Stimulated activated CD4-positive, alpha-beta T cell treated with anti-CD3 and anti-CD28 coated beads, Interleukin-12 subunit alpha, Interleukin-12 subunit beta, amount 100 ng/mL, for 24 hours (primary cell): ENCODE measurements around the gene MUC12.
"Not testable (repeated sequence)": the region's sequence is repeated elsewhere in the genome, so short reads cannot be mapped to it uniquely, and the experiment has no call there.

Experiments used
- DNase-seq, 2 experiments: peaks; one replicate each; pipeline ENCODE4 v3.0.0-alpha.2; 2020; ENCODE audit warnings: low read depth in 2 of 2

Gene MUC12

DNA sequence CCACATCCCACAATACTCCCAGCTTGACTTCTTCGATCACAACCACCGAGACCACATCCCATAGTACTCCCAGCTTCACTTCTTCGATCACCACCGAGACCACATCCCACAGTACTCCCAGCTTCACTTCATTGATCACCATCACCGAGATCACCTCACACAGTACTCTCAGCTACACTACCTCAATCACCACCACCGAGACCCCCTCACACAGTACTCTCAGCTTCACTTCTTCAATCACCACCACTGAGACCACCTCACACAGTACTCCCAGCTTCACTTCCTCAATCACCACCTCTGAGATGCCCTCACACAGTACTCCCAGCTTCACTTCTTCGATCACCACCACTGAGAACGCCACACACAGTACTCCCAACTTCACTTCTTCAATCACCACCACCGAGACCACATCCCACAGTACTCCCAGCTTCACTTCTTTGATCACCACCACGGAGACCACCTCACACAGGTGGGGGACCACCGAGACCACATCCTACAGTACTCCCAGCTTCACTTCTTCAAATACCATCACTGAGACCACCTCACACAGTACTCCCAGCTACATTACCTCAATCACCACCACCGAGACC, 11.4 kb upstream of the MUC12 start:
- DNase-seq: no peak

DNA sequence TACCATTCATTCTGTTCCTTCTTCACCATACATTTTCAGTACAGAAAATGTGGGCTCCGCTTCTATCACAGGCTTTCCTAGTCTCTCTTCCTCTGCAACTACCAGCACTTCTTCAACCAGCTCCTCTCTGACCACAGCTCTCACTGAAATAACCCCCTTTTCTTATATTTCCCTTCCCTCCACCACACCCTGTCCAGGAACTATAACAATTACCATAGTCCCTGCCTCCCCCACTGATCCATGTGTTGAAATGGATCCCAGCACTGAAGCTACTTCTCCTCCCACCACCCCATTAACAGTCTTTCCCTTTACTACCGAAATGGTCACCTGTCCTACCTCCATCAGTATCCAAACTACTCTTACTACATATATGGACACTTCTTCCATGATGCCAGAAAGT, 9.5 kb upstream of the MUC12 start:
- DNase-seq: no peak

DNA sequence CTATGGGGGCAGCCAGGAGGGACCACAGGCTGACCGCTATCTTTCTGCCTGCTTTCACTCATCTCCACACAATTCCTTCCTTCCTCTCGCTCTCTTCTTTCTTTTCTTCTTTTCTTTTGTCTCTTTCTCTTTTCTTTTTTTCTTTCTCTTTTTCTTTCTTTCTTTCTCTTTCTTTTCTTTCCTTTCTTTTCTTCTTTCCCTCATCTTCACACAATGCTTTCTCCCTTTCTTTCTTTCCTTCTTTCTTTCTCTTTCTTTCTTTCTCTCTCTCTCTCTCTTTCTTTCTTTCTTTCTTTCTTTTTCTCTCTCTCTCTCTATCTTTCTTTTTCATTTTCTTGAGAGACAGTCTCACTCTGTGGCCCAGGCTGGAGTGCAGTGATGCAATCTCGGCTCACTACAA, 6.8 kb upstream of the MUC12 start:
- no peak for DNase-seq

DNA sequence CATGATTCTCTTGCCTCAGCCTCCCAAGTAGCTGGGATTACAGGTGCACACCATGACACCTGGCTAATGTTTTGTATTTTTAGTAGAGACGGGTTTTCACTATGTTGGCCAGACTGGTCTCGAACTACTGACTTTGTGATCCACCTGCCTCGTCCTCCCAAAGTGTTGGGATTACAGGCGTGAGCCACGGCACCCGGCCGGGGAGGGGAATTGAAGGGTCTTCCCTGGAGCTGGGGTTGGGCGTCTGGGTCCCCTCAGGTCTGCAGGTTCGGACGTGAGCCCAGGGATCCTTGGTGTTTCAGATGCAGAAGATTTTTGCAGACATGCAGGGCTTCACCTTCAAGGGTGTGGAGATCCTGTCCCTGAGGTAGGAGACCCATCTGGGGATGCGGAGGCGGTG, 6.0 kb upstream of the MUC12 start:
- DNase-seq: no peak

DNA sequence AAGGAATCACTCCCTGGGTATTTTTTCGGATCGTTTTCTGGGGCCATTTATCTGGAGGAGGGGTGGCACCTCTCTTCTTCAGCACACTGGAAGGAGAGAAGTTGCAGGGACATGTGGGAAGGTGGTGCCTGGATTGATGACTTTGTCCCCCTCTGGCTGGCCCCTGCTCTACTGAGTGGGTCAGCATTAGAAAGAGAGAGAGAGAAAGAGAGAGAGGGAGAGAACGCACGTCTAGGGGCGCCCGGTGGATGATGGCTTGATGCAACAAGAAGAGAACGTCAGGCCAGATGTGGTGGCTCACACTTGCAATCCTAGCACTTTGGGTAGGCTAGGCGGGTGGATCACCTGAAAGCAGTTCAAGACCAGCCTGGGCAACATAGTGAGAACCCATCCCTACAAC, 5.5 kb upstream of the MUC12 start:
- no peak for DNase-seq

DNA sequence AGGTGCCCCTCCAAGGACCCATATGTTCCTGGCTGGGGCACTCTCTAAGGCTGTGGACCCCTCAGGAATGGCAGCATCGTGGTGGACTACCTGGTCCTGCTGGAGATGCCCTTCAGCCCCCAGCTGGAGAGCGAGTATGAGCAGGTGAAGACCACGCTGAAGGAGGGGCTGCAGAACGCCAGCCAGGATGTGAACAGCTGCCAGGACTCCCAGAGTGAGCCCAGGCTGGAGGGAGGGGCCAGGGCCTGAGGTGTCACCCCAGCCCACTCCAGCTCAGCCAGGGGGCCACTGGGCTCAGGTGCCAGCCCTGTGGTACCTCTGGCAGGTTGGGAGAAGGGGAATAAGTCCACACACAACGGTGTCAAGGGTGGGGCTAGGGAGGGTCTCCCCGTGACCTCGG, 4.7 kb upstream of the MUC12 start:
- no peak for DNase-seq

DNA sequence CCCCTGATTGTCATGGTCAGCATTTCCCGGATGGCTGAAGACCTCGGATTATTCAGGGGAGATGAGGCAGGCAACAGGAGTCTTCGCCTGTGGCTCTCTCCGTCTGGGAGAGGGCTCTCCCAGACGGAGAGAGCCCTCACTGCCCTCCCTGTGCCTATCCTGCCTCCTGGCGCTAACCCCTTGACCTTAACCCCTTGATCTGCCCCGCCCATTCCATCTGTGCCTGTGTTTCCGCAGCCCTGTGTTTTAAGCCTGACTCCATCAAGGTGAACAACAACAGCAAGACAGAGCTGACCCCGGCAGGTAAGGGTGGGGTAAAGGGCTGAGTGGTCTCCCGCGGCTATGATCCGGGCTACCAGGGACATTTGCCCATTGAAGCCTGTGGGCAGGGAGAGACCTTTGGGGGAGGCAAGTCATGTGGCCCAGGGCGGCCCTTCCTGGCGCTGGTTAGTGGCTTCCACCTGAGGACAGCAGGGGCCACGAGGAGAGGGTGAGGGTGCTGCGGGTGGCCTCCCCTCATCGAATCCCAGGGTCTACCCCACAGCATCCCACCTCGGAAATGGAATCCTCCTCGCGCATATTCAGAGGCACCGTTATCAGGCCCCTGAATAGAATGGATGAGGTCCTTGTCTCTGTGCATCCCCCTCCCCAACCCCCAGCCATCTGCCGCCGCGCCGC, 4.2 kb upstream of the MUC12 start:
- DNase-seq: no peak

DNA sequence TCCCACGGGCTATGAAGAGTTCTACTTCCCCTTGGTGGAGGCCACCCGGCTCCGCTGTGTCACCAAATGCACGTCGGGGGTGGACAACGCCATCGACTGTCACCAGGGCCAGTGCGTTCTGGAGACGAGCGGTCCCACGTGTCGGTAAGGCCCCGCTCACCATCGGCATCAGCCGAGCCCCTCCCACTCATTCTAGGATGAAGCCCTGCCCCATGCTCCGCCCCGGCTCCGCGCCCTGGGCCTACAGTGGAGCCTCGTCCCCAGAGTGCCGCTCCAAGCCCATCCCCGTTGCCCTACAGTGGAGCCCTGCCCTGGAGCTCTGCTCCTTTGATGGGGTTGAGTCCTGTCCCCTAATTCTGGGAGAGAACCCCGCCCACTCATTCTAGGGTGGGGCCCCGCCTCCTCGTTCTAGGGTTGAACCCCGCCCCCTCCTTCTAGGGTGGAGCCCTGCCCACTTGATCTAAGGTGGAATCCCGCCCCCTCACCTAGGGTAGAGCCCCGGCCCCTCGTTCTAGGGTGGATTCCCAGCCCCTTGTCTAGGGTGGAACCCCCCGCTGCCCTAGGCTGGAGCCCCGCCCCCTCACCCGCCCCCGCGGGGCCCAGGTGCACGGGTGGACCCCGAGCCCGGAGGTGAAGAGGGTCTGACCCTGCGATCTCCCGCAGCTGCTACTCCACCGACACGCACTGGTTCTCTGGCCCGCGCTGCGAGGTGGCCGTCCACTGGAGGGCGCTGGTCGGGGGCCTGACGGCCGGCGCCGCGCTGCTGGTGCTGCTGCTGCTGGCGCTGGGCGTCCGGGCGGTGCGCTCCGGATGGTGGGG, 3.4 kb upstream of the MUC12 start:
- peak; percentile 52 to 79 for DNase-seq

DNA sequence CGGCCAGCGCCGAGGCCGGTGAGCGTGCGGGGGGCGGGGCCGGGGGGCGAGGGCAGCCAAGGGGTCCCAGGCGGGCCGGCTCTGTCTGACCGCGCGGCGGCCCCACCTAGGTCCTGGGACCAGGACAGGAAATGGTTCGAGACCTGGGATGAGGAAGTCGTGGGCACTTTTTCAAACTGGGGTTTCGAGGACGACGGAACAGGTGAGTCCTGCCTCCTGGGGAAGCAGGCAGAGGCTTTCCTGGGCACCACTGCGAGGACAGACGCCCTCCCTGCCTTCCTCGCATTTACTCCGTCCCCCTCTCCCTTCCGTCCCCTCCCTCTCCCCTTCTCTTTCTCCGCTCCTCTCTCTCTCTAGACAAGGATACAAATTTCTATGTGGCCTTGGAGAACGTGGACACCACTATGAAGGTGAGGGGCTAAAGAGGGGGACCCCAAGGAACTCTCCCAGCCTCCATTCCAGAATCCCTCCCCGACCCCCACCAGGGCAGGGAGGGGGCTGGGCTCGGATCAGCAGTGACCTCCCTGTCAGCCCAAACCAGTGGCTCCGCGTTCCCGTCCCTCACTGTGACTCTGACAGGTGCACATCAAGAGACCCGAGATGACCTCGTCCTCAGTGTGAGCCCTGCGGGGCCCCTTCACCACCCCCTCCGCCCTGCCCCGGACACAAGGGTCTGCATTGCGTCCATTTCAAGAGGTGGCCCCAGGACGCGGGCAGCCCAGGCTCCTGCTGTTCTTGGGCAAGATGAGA, 2.6 kb upstream of the MUC12 start:
- DNase-seq: no peak

DNA sequence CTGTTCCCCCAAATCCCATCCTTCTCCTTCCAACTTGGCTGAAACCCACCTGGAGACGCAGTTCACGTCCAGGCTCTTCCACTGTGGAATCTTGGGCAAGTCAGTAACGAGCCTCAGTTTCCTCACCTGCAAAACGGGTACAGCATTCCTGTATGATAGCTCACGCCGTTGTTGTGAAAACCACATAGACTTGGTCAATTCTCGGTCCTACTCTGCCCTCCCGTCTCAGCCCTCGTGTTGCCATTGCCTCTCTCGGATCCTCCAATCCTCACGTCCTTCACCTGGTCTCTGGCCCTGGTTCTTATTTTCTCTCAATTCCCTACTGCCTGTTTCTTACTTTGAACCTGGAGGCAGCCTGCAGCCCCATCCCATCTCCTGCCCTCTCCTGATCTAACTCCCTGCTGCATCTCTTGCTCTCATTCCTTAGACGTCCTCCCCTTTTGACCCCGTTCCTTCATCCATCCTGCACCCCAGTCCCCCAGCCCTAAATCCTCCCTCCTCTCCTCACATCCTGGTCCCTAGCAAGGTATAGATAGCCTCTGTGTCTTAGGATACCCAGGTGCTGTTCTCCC, 2.0 kb upstream of the MUC12 start:
- no peak for DNase-seq

DNA sequence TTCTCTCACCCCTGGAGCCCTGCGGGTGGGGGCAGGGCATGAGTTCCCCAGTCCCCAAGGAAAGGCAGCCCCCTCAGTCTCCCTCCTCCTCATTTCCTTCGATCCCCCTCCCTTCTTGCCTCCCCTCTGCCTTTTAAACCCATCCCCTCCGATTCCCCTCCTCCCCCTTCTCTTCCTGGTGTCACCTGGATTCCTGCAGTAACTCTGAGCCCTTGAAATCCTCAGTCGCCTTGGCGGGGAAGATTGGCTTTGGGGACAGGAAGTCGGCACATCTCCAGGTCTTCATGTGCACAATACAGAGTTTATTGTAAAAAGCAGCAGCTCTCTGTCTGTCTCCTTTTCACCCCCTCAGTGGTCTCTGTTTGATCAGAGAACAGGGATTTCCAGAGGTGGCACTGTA, 1.3 kb upstream of the MUC12 start:
- DNase-seq: no peak

DNA sequence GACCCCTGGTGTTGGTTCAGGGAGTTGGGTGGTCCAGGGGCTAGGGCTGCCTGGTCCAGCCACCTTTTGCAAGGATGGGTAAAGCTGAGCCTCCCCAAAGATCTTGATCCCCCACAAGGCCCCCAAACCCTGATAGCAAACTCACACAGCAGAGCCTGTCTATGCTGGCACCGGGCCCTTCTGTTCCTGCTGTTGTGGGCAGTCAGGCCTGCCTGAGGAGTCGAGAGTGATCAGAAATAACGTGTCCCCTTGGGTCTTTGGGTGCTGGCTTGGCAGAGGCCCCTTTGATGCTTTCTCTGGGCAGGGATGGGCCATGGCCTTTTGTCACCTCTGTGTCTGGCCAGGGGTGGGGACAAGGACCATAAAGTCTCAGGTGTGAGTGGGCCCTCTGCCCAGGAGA, 715 bp upstream of the MUC12 start:
- DNase-seq: no peak

DNA sequence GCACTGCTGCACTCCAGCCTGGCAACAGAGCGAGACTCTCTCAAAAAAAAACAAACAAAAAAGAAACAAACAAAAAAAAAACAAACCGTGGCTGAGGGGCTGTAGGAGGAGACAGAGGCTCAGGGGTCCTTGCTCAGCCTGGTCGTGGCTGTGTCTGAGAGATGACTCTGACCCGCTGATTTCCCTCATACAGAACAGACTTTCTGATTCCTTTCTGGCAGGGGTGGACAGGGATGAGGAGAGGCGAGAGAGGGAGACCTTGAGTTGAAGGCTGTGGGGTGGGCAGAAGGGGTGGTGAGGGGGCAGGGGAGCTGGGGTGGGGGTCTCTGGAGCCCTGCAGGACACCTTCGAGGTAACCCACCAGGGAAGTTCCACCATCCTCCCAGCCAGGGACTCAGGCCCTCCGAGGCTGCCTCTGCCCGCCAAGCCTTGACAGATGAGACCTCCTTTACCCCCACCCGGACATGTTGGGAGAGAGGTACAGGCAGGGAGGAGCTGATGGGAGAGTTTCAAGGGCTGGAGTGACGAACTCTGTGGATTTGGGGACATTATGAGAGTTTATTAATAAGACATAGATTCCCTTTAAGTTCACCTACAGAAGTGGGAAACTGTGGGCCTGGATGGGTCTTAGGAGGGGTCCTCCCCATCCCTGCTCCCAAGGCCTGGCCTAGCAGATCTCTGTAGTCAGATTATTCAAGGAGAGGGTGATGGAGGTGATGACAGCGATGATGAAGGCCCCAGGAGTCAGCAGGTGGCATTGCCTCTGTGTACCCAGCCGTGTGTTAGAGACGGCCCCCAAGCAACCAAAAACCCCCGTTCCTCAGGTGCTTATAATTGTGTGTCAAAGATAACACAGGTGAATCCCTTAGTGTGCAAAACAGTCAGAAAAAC, 2.0 kb downstream of the MUC12 start:
- no peak for DNase-seq

DNA sequence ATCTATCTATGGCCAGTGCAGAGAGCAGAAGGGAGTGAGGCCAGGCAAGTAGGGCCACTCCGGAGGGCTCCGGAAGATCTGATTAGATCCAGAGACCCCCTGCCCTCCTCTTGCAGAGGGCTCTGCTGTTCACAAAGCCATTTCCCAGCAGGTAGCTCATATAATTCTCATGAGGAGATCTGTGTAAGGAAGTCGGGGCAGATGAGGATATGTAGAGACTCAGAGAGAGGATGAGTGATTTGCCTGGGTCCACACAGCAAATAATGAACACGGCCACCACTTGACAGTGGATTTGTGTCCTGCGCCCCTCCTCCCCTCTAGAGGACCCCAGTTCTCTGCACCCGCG, 2.6 kb downstream of the MUC12 start:
- no peak for DNase-seq

DNA sequence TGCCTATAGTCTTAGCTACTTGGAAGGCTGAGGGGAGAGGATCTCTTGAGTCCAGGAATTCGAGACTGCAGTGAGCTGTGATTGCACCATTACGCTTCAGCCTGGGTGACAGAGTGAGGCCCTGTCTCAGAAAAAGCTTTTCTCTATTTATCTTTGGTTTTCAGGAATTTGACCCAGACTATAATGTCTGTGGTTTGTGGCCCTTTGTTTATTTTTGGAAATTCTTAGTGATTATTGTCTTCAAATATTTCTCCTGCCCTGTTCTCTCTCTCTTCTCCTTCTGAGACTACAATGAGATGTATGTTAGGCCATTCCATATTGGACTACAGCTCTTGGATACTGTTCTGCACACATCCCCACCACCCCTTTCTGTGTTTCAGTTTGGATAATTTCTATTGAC, 4.7 kb downstream of the MUC12 start:
- DNase-seq: no peak

DNA sequence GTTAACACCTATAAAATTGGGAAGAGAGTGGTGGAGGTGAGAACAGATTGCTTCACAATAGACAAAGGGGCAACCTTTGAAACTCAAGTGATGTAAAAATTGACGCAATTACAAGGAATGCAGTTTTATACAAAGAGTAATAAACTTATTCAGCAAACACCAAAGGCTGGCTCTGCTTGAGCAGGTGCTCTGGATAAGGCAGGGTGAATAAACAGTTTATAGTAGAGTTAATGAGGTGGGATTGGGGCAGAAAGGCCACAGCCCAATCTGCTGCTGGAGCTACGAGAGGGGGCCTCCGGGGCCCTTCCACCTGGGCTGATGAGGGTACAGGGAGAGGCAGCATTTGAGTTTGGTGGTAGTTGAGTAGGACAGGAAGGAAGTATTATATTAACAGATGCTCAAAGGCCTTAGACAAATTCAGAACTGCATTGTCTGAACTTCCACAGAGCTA, 6.0 kb downstream of the MUC12 start:
- no peak for DNase-seq

DNA sequence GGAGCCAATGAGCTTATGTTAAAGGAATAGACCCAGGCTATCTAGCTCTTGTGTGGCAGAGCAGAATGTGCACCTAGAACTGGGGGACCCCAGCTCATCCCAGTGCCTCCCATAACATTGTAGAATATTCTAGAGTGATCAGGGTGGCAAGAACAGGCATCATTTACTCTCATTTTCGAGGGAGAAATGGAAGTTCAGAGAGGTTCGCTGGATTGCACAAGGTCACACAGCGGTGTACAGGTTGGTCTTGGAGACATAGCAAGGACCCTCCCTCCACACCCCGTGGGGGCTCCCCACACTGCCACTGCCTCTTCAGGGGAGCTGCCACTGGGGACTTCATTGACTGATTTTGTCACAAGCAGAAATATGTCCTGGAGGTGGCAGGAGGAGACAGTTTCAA, 8.9 kb downstream of the MUC12 start:
- no peak for DNase-seq

DNA sequence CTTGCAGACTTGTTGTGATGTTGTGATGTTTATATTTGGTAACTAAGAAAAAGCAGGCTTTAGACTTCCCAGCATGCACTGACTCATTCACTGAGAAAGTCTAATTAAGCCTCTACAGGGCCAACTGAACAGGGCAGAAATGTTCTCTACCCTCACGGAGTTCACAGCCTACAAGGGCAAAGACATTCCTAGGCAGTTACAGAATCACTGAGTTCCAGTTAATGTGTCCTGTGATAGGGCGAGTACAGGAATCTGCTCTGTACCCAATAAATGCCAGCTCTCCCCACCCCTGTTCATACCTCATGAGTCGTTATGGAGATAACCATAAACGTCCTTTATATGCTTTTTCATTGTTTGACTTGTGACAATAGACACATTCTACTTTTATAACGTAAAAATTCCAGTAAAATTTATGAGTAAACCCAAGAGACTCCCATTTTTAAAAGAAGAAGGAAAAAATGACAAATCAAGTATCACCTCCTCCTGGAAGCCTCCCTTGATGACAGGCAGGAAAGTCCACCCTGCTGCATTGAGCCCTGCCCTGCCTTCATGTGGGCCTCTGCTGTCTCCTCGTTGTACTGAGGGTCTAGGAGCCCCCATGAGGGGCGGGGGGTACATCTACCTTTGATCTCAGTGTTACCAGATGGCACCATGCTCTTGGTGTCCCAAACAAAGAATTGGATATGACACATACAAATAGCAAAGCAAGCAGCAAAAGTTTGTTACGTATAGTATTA, 14.3 kb downstream of the MUC12 start:
- DNase-seq: no peak

DNA sequence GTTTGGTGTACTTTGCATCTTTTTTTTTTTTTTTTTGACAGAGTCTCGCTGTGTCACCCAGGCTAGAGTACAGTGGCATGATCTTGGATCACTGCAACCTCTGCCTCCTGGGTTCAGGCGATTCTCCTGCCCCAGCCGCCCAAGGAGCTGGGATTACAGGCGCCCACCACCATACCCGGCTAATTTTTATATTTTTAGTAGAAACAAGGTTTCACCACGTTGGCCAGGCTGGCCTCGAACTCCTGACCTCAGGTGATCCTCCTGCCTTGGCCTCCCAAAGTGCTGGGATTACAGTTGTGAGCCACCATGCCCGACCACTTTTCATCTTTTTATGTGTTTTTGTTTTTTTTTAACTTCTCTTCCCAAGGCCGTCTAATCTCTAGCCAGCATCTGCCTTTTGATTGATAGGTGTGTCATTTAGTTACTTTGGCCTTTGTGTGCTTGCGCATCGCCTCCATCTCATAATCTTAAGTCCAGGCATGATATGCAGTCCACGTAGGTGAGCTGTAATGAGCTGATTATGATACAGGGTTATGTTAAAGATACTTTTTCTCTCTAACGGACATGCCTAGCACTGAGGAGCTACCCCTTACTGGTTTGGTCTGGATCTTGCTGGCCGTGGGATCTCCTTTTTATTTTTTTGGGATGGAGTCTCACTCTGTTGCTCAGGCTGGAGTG, 15.0 kb downstream of the MUC12 start:
- not testable (repeated sequence) for DNase-seq
